22Rv1 (cell line): ENCODE measurements around the gene ARFGAP1.

Experiments used
- ZFX ChIP-seq: fragments of 450-650 bp; IDR thresholded peaks from 2 replicates; pipeline ENCODE4 v1.6.1; 2017; ENCODE audit warnings: antibody characterized with exemption, borderline replicate concordance
- TF ChIP-seq, protein P1 (sequence below): fragments of 450-650 bp; IDR thresholded peaks from 2 replicates; pipeline ENCODE4 v1.5.1; 2017; ENCODE audit warnings: mild to moderate bottlenecking

GRCh38 chr20:63228806-63229205 is 43.8 kb upstream of the ARFGAP1 start:
- TF ChIP-seq, protein P1, sequence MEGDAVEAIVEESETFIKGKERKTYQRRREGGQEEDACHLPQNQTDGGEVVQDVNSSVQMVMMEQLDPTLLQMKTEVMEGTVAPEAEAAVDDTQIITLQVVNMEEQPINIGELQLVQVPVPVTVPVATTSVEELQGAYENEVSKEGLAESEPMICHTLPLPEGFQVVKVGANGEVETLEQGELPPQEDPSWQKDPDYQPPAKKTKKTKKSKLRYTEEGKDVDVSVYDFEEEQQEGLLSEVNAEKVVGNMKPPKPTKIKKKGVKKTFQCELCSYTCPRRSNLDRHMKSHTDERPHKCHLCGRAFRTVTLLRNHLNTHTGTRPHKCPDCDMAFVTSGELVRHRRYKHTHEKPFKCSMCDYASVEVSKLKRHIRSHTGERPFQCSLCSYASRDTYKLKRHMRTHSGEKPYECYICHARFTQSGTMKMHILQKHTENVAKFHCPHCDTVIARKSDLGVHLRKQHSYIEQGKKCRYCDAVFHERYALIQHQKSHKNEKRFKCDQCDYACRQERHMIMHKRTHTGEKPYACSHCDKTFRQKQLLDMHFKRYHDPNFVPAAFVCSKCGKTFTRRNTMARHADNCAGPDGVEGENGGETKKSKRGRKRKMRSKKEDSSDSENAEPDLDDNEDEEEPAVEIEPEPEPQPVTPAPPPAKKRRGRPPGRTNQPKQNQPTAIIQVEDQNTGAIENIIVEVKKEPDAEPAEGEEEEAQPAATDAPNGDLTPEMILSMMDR = no peak
- TF ChIP-seq ZFX = no peak
